Sciatic nerve (tissue), 2 donors: ENCODE measurements around the gene ACTL9. TPM values are rescaled to one million over a fixed set of nuclear protein-coding genes. Genes with fewer than 3 reads are reported as not detected.

Experiments used
- ATAC-seq: fragments of 200-7000 bp; cut with Tn5 transposase; one replicate; pipeline ENCODE4 v1.9.1; 2020; ENCODE audit warnings: mild to moderate bottlenecking, moderate library complexity
- DNase-seq: peaks from one replicate; pipeline ENCODE4 v3.0.0-alpha.2; 2020; ENCODE audit warnings: low spot score
- intact Hi-C: fragments of 100-400 bp; cut with DNase I; formaldehyde crosslinking; loops from one replicate; pipeline ENCODE4 v1.14.2; 2022
- total RNA-seq: library from RNA; stranded (reverse); fragmentation: NEBNext Ultra II Directional; extraction: Animal tissue kit (Norgen Biotek cat#: 25700); gene quantifications from one replicate; pipeline ENCODE4 v1.2.1, GENCODE V29; 2021
- donor health status: DM: no; HTN: no; CAD: no.
- donor health status: DM: no; HTN: no; CAD: no.

Gene ACTL9
- total RNA-seq, 1 donor from 2014 or later: not detected

DNA sequence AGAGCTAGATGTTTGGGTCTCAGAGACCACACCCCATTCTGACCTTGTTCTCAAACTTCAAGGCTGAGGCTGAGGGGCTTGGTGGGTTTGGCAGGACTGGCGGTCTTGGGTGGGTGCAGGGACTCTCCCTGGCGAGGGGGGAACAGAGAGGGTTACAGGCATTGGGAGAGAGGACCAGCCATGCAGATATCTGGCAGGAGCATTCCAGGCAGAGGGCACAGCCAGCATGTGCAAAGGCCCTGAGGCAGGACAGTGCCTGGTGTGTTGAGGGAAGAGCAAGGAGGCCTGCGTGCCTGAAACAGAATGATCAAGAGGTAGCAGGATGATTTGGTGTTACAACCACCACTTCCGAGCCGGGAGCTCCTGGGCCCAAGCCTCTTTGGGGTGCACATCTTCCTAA is 40.7 kb downstream of the ACTL9 start:
- no peak for ATAC-seq
- DNase-seq: no peak
- intact Hi-C loops: loop anchor here (10.0 kb wide), 1 partner anchor 417 kb away; no protein-coding TSS in a partner anchor

- intact Hi-C loops: loop anchor here (10.0 kb wide), 1 partner anchor 419 kb away; no protein-coding TSS in a partner anchor
- ATAC-seq (no peak), DNase-seq (no peak)
Observed at GRCh38 chr19:8655340-8655709, 43.3 kb downstream of the ACTL9 start.

- ATAC-seq (peak; percentile 77), DNase-seq (peak; percentile 75)
- intact Hi-C loops: loop anchor here (10.0 kb wide), 1 partner anchor 420 kb away; no protein-coding TSS in a partner anchor
Observed at GRCh38 chr19:8654591-8655339, 43.8 kb downstream of the ACTL9 start.

DNA sequence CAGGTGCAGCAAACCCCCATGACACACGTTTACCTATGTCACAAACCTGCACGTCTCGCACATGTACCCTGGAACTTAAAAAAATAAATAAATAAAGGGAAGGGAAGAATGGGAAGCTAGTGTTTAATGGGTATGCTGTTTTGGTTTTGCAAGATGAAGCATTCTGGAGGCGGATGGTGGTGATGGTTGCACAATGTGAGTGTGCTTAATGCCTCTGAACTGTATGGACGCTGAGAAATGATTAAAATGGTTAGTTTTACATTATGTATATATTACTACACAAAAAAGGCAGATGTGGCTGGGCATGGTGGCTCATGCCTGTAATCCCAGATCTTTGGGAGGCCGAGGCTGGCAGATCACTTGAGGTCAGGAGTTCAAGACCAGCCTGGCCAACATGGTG is 50.4 kb downstream of the ACTL9 start:
- DNase-seq: no peak
- peak; percentile 52 for ATAC-seq
- intact Hi-C loops: no loop called here

Other genes starting within 250 kb of the ACTL9 start
- 8.8 TPM for gene PRAM1, start 196.2 kb downstream of the ACTL9 start, total RNA-seq
- gene ZNF414, start 184.6 kb downstream of the ACTL9 start, total RNA-seq: 22.2 TPM
- gene MYO1F, start 121.4 kb downstream of the ACTL9 start, total RNA-seq: 60.9 TPM
- 60.1 TPM for gene ADAMTS10, start 88.1 kb downstream of the ACTL9 start, total RNA-seq
- gene NFILZ, start 68.2 kb downstream of the ACTL9 start, total RNA-seq: not detected
- gene OR2Z1, start 22.8 kb upstream of the ACTL9 start, total RNA-seq: not detected
- 35.0 TPM for gene ZNF558, start 133.5 kb upstream of the ACTL9 start, total RNA-seq
- gene MBD3L1, start 133.6 kb upstream of the ACTL9 start, total RNA-seq: not detected